Suprapubic skin (tissue), 4 donors: ENCODE data around the gene CABP4.

Source experiments
- EP300 ChIP-seq: sonication (generic); formaldehyde crosslinking; IDR thresholded peaks from one replicate; pipeline ENCODE4 v1.6.1; 2017; ENCODE audit warnings: antibody characterized with exemption
- POLR2A ChIP-seq, 2 donors: fragments of 450-650 bp; IDR thresholded peaks; one replicate each; pipeline ENCODE4 v1.6.1; 2017; ENCODE audit warnings: antibody characterized with exemption in 2 of 2, mild to moderate bottlenecking in 2 of 2, moderate library complexity in 2 of 2
- POLR2AphosphoS5 ChIP-seq, 3 donors: sonication (generic); formaldehyde crosslinking; IDR thresholded peaks; one replicate each; pipeline ENCODE4 v1.6.1; 2017; ENCODE audit warnings: antibody characterized with exemption in 3 of 3
- TF ChIP-seq, protein P1 (sequence below), 2 donors: fragments of 200-600 bp in 1 of 2; fragments of 450-650 bp in 1 of 2; sonication (generic) in 1 of 2; IDR thresholded peaks; one replicate each; pipeline ENCODE4 v1.5.1; 2016 to 2019; ENCODE audit warnings: antibody characterized with exemption in 2 of 2, mild to moderate bottlenecking in 1 of 2, moderate library complexity in 1 of 2

DNA sequence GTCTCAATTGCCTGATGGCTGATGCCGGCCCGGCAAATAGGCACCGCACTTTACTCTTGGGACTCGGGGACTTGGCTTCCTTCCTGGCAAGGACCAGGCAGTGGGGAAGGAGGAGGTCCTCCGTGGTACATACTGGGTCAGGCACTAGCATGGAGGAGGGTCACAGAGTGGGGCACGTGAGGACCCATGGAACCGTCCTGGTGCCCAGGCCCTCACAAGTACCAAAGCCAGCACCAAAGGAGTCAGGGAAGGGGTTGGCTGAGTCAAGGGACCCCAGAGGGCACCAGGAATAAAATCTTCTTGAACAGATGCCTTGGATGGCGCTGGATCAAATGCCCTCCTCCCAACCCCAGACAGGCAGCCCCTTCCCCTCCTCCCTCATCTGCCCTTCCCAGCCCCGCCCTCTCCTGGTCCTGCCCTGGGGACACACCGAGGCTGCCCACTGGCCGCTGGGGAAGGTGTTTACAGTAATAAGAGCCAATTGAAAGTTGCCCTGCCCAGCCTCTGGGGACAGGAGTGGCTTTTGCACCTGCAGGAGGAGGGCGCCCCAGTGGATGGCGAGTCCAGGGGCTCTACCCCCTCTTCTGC, 45.3 kb upstream of the CABP4 start:
- TF ChIP-seq POLR2A (IDR thresholded peaks at IDR 0.05) (no peak), EP300 (no peak), POLR2AphosphoS5 (IDR thresholded peaks at IDR 0.05) (no peak)
- TF ChIP-seq, protein P1, sequence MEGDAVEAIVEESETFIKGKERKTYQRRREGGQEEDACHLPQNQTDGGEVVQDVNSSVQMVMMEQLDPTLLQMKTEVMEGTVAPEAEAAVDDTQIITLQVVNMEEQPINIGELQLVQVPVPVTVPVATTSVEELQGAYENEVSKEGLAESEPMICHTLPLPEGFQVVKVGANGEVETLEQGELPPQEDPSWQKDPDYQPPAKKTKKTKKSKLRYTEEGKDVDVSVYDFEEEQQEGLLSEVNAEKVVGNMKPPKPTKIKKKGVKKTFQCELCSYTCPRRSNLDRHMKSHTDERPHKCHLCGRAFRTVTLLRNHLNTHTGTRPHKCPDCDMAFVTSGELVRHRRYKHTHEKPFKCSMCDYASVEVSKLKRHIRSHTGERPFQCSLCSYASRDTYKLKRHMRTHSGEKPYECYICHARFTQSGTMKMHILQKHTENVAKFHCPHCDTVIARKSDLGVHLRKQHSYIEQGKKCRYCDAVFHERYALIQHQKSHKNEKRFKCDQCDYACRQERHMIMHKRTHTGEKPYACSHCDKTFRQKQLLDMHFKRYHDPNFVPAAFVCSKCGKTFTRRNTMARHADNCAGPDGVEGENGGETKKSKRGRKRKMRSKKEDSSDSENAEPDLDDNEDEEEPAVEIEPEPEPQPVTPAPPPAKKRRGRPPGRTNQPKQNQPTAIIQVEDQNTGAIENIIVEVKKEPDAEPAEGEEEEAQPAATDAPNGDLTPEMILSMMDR (IDR thresholded peaks at IDR 0.05): no peak
